Muscle layer of duodenum (tissue), 2 donors: ENCODE measurements around the gene SNRPD2.

Experiments used
- H3K27ac ChIP-seq: one replicate; pipeline ENCODE4 v1.7.0; 2013; ENCODE audit warnings: mild to moderate bottlenecking, low read length
- H3K27me3 ChIP-seq: one replicate; pipeline ENCODE4 v1.7.0; 2013; ENCODE audit warnings: low read depth, mild to moderate bottlenecking, control low read depth, low read length
- H3K36me3 ChIP-seq, 2 donors: one replicate each; pipeline ENCODE4 v1.7.0; 2013; ENCODE audit warnings: low read length in 2 of 2, control low read depth in 1 of 2, mild to moderate bottlenecking in 1 of 2; ENCODE audit not compliant: insufficient read depth in 2 of 2, control insufficient read depth in 1 of 2
- H3K4me1 ChIP-seq, 2 donors: one replicate each; pipeline ENCODE4 v1.7.0; 2013; ENCODE audit warnings: low read length in 2 of 2, mild to moderate bottlenecking in 2 of 2, control low read depth in 1 of 2, moderate library complexity in 1 of 2; ENCODE audit not compliant: insufficient read depth in 2 of 2, control insufficient read depth in 1 of 2
- H3K4me3 ChIP-seq, 2 donors: one replicate each; pipeline ENCODE4 v1.7.0; 2013; ENCODE audit warnings: low read length in 2 of 2, low read depth in 1 of 2, mild to moderate bottlenecking in 1 of 2
- H3K9me3 ChIP-seq, 2 donors: one replicate each; pipeline ENCODE4 v1.7.0; 2013; ENCODE audit warnings: low read length in 2 of 2, control low read depth in 1 of 2, mild to moderate bottlenecking in 1 of 2; ENCODE audit not compliant: control insufficient read depth in 1 of 2
- donor health status: healthy.

Gene SNRPD2

GRCh38 chr19:45668342-45668871 lies 23.3 kb downstream of the SNRPD2 start:
- H3K36me3 ChIP-seq, result no peaks in the 10 kb centered on the region
- H3K27ac ChIP-seq, result no peak overlapping the region
- H3K4me1 ChIP-seq, result peaks cover 7 to 25% of the 10 kb centered on the region in 2 donors
- no peaks in the 10 kb centered on the region for H3K9me3 ChIP-seq
- H3K27me3 ChIP-seq, result peaks cover 33% of the 10 kb centered on the region
- H3K4me3 ChIP-seq, result peak overlapping the region; percentile 52 to 53

GRCh38 chr19:45667620-45668341 lies 24.0 kb downstream of the SNRPD2 start, which contains the start of gene GIPR:
Gene GIPR (plus strand): TSS chr19:45668221. CDS start chr19:45669521, 1,300 bp downstream.
- Histone ChIP-seq H3K27ac (no peak within 1 kb of the TSS), H3K36me3 (no peaks in the 10 kb centered on the region), H3K9me3 (no peaks in the 10 kb centered on the region), H3K4me1 (peaks cover 7 to 25% of the 10 kb centered on the region in 2 donors), H3K27me3 (peaks cover 33% of the 10 kb centered on the region), H3K4me3 (peak within 1 kb of the TSS; percentile 52 to 53)

GRCh38 chr19:45664575-45664974 lies 27.2 kb downstream of the SNRPD2 start:
- Histone ChIP-seq H3K36me3 (no peaks in the 10 kb centered on the region), H3K4me1 (peaks cover 7 to 16% of the 10 kb centered on the region in 2 donors), H3K27ac (no peak overlapping the region), H3K27me3 (peaks cover 17% of the 10 kb centered on the region), H3K9me3 (no peaks in the 10 kb centered on the region), H3K4me3 (no peak overlapping the region)

- Histone ChIP-seq H3K27me3 (peaks cover 10% of the 10 kb centered on the region), H3K9me3 (no peaks in the 10 kb centered on the region), H3K36me3 (no peaks in the 10 kb centered on the region), H3K4me1 (peaks cover 6 to 8% of the 10 kb centered on the region in 2 donors), H3K4me3 (no peak overlapping the region), H3K27ac (no peak overlapping the region)
Measured at GRCh38 chr19:45663800-45664199, 28.0 kb downstream of the SNRPD2 start.

- no peak overlapping the region for H3K4me3 ChIP-seq
- no peaks in the 10 kb centered on the region for H3K9me3 ChIP-seq
- no peaks in the 10 kb centered on the region for H3K27me3 ChIP-seq
- H3K36me3 ChIP-seq, result no peaks in the 10 kb centered on the region
- H3K4me1 ChIP-seq, result no peaks in the 10 kb centered on the region
- no peak overlapping the region for H3K27ac ChIP-seq
Measured at GRCh38 chr19:45660636-45661035, 31.1 kb downstream of the SNRPD2 start.

GRCh38 chr19:45659096-45659729 lies 32.5 kb downstream of the SNRPD2 start:
- no peak overlapping the region for H3K27ac ChIP-seq
- no peaks in the 10 kb centered on the region for H3K36me3 ChIP-seq
- H3K9me3 ChIP-seq, result no peaks in the 10 kb centered on the region
- no peak overlapping the region for H3K4me3 ChIP-seq
- no peaks in the 10 kb centered on the region for H3K4me1 ChIP-seq
- no peaks in the 10 kb centered on the region for H3K27me3 ChIP-seq

GRCh38 chr19:45657520-45658167 lies 34.1 kb downstream of the SNRPD2 start:
- H3K9me3 ChIP-seq, result no peaks in the 10 kb centered on the region
- H3K27me3 ChIP-seq, result no peaks in the 10 kb centered on the region
- no peaks in the 10 kb centered on the region for H3K36me3 ChIP-seq
- no peak overlapping the region for H3K4me3 ChIP-seq
- H3K27ac ChIP-seq, result no peak overlapping the region
- H3K4me1 ChIP-seq, result no peaks in the 10 kb centered on the region

- no peak overlapping the region for H3K4me3 ChIP-seq
- H3K36me3 ChIP-seq, result no peaks in the 10 kb centered on the region
- no peak overlapping the region for H3K27ac ChIP-seq
Measured at GRCh38 chr19:45655073-45655472, 36.7 kb downstream of the SNRPD2 start.

GRCh38 chr19:45653634-45654033 lies 38.1 kb downstream of the SNRPD2 start:
- no peaks in the 10 kb centered on the region for H3K4me1 ChIP-seq
- no peaks in the 10 kb centered on the region for H3K9me3 ChIP-seq
- no peak overlapping the region for H3K27ac ChIP-seq
- no peaks in the 10 kb centered on the region for H3K36me3 ChIP-seq
- no peak overlapping the region for H3K4me3 ChIP-seq
- no peaks in the 10 kb centered on the region for H3K27me3 ChIP-seq

More at GRCh38 chr19:45655073-45655472, 36.7 kb downstream of the SNRPD2 start:
- Histone ChIP-seq H3K4me1 (no peaks in the 10 kb centered on the region), H3K9me3 (no peaks in the 10 kb centered on the region), H3K27me3 (no peaks in the 10 kb centered on the region)

- H3K4me1 ChIP-seq, result peaks cover 0 to 4% of the 10 kb centered on the region in 2 donors
- H3K27ac ChIP-seq, result no peak overlapping the region
- H3K9me3 ChIP-seq, result no peaks in the 10 kb centered on the region
- no peaks in the 10 kb centered on the region for H3K36me3 ChIP-seq
- H3K4me3 ChIP-seq, result no peak overlapping the region
- H3K27me3 ChIP-seq, result peaks cover 6% of the 10 kb centered on the region
Measured at GRCh38 chr19:45650722-45651121, 41.0 kb downstream of the SNRPD2 start.

- Histone ChIP-seq H3K27ac (no peak overlapping the region), H3K36me3 (no peaks in the 10 kb centered on the region), H3K27me3 (peaks cover 11% of the 10 kb centered on the region), H3K4me3 (peak overlapping the region in 1 of 2 donors; percentile 26), H3K4me1 (peaks cover 0 to 32% of the 10 kb centered on the region in 2 donors), H3K9me3 (no peaks in the 10 kb centered on the region)
Measured at GRCh38 chr19:45646345-45646698, 45.4 kb downstream of the SNRPD2 start.
